A549 (cell line): Measurements from ENCODE around the gene KCNG2. TPM values are rescaled to one million over a fixed set of nuclear protein-coding genes. Genes with fewer than 3 reads are reported as not detected.

ENCODE experiments used
- ATAC-seq, 2 experiments: fragments of 200-7000 bp in 1 of 2; fragments of >200 bp in 1 of 2; cut with Nextera tagmentation in 1 of 2; cut with Tn5 transposase in 1 of 2; 3 replicates each; pipeline versions ENCODE4 v1.8.0 to v1.9.1; 2018 to 2020; ENCODE audit warnings: mild to moderate bottlenecking in 1 of 2, moderate library complexity in 1 of 2
- CTCF ChIA-PET: fragments of 300-600 bp; sonication (Branson Sonifier 250); formaldehyde crosslinking; extraction: SDS; loops from one replicate; lab custom pipeline; 2021; ENCODE audit warnings: antibody characterized with exemption, inconsistent platforms; lab: Yijun Ruan, JAX
- POLR2A ChIA-PET: fragments of 350-600 bp; formaldehyde crosslinking; extraction: SDS; loops from one replicate; lab custom pipeline; 2021; ENCODE audit warnings: antibody characterized with exemption, inconsistent platforms; lab: Yijun Ruan, JAX
- DNase-seq, 2 experiments: peaks; one replicate each; pipeline versions ENCODE4 v3.0.0 to v3.0.0-alpha.2; 2011 to 2016; ENCODE audit warnings: low read depth in 1 of 2, low spot score in 1 of 2
- FAIRE-seq: peaks from 2 replicates; lab custom pipeline; 2011; peaks lifted over from hg19 to GRCh38; lab: Jason Lieb, UNC
- H3K27ac ChIP-seq, 2 experiments: fragments of >200 bp; sonication (Bioruptor Twin); formaldehyde crosslinking; 3 replicates each; pipeline ENCODE4 v1.5.1; 2016 to 2017
- H3K4me1 ChIP-seq: fragments of >200 bp; sonication (Bioruptor Twin); formaldehyde crosslinking; 3 replicates; pipeline ENCODE4 v1.6.1; 2016
- H3K4me2 ChIP-seq: fragments of >200 bp; sonication (Bioruptor Twin); formaldehyde crosslinking; 3 replicates; pipeline ENCODE4 v1.6.1; 2016
- H3K4me3 ChIP-seq: fragments of >200 bp; sonication (Bioruptor Twin); formaldehyde crosslinking; 3 replicates; pipeline ENCODE4 v1.5.1; 2016
- H3K9me3 ChIP-seq: fragments of >200 bp; sonication (Bioruptor Twin); formaldehyde crosslinking; 3 replicates; pipeline ENCODE4 v1.6.1; 2016
- BHLHE40 ChIP-seq: IDR thresholded peaks from 2 replicates; pipeline ENCODE4 v1.6.1; 2012; ENCODE audit warnings: low read depth, low read length, inconsistent platforms
- CBX2 ChIP-seq: fragments of 200-600 bp; sonication (generic); IDR thresholded peaks from 2 replicates; pipeline ENCODE4 v1.6.1; 2016; ENCODE audit warnings: low read depth, mild to moderate bottlenecking, borderline replicate concordance
- CEBPB ChIP-seq, 2 experiments: fragments of >200 bp in 1 of 2; sonication (Bioruptor Twin) in 1 of 2; formaldehyde crosslinking in 1 of 2; IDR thresholded peaks; 2 replicates each; pipeline ENCODE4 v1.6.1; 2012 to 2016
- E2F6 ChIP-seq: IDR thresholded peaks from 2 replicates; pipeline ENCODE4 v1.6.1; 2012; ENCODE audit warnings: low read depth, borderline replicate concordance
- EHF ChIP-seq: fragments of 250-450 bp; sonication (Bioruptor Pico); IDR thresholded peaks from 2 replicates; pipeline ENCODE4 v1.5.0; 2020; ENCODE audit warnings: mild to moderate bottlenecking
- ELK1 ChIP-seq: fragments of 150-350 bp; IDR thresholded peaks from 2 replicates; pipeline ENCODE4 v1.6.1; 2014; ENCODE audit warnings: low read depth, mild to moderate bottlenecking, low read length
- FOSL2 ChIP-seq, 2 experiments: fragments of 450-650 bp in 1 of 2; fragments of >200 bp in 1 of 2; sonication (Bioruptor Twin) in 1 of 2; formaldehyde crosslinking; IDR thresholded peaks; 2 replicates each; pipeline versions ENCODE4 v1.5.0 to v1.6.1; 2016 to 2020; ENCODE audit warnings: mild to moderate bottlenecking in 1 of 2, moderate library complexity in 1 of 2
- HEYL ChIP-seq: fragments of 250-450 bp; sonication (Bioruptor Pico); IDR thresholded peaks from 2 replicates; pipeline ENCODE4 v1.8.0; 2021; ENCODE audit warnings: mild to moderate bottlenecking, moderate library complexity
- HOXA7 ChIP-seq: fragments of 250-450 bp; sonication (Bioruptor Pico); IDR thresholded peaks from 2 replicates; pipeline ENCODE4 v1.5.0; 2020; ENCODE audit warnings: mild to moderate bottlenecking, moderate library complexity
- JUN ChIP-seq, 2 experiments: fragments of >200 bp; sonication (Bioruptor Twin); formaldehyde crosslinking; IDR thresholded peaks; 2 replicates in 1 of 2; 3 replicates in 1 of 2; pipeline ENCODE4 v1.6.1; 2016 to 2017
- KDM5A ChIP-seq: fragments of 200-600 bp; sonication (generic); IDR thresholded peaks from 2 replicates; pipeline ENCODE4 v1.6.1; 2016; ENCODE audit warnings: antibody characterized with exemption, mild to moderate bottlenecking
- MAFK ChIP-seq: fragments of 450-650 bp; IDR thresholded peaks from 2 replicates; pipeline ENCODE4 v1.6.1; 2014; ENCODE audit not compliant: partially characterized antibody
- NFE2L2 ChIP-seq: fragments of 150-350 bp; conservative IDR thresholded peaks from 2 replicates; pipeline ENCODE4 v1.6.1; 2014; ENCODE audit warnings: low read length
- NPAS2 ChIP-seq: fragments of 250-450 bp; sonication (Bioruptor Pico); IDR thresholded peaks from 2 replicates; pipeline ENCODE4 v1.8.0; 2022; ENCODE audit warnings: mild to moderate bottlenecking, moderate library complexity, borderline replicate concordance
- PBX3 ChIP-seq: IDR thresholded peaks from 2 replicates; pipeline ENCODE4 v1.6.1; 2012
- RFX5 ChIP-seq: fragments of 450-650 bp; IDR thresholded peaks from 2 replicates; pipeline ENCODE4 v1.7.1; 2014; ENCODE audit warnings: antibody characterized with exemption, mild to moderate bottlenecking, moderate library complexity
- SREBF2 ChIP-seq: fragments of 450-650 bp; IDR thresholded peaks from 2 replicates; pipeline ENCODE4 v1.6.1; 2014; ENCODE audit warnings: mild to moderate bottlenecking, moderate library complexity
- TFCP2L1 ChIP-seq: fragments of 250-450 bp; sonication (Bioruptor Pico); IDR thresholded peaks from 2 replicates; pipeline ENCODE4 v1.5.0; 2021; ENCODE audit warnings: mild to moderate bottlenecking
- ZC3H11A ChIP-seq: fragments of 450-650 bp; IDR thresholded peaks from 2 replicates; pipeline ENCODE4 v1.6.1; 2014; ENCODE audit warnings: antibody characterized with exemption, mild to moderate bottlenecking
- ZSCAN20 ChIP-seq: fragments of 250-450 bp; sonication (Bioruptor Pico); IDR thresholded peaks from 2 replicates; pipeline ENCODE4 v1.8.0; 2022; ENCODE audit warnings: mild to moderate bottlenecking, moderate library complexity
- WGBS: methylation state at CpG from one replicate; pipeline ENCODE4 v1.1.6; 2017; ENCODE audit errors: missing lambda C conversion rate; 5-methylcytosine and 5-hydroxymethylcytosine counted together
- polyA plus RNA-seq, 4 experiments: library from polyadenylated mRNA; depleted of rRNA in 3 of 4; stranded (reverse); fragments of >200 nt; fragmentation: RNase III in 1 of 4; extraction: RNeasy Plus Mini Kit Qiagen cat#74134 plus additional on column Dnase treatment in 1 of 4; gene quantifications; 2 replicates in 3 of 4; 3 replicates in 1 of 4; pipeline ENCODE4 v1.2.3, GENCODE V29; 2011 to 2017
- TF ChIP-seq, protein P1 (sequence below): fragments of >200 bp; sonication (Bioruptor Twin); formaldehyde crosslinking; IDR thresholded peaks from 3 replicates; pipeline ENCODE4 v1.5.1; 2016
- TF ChIP-seq, protein P2 (sequence below): IDR thresholded peaks from 2 replicates; pipeline ENCODE4 v1.6.1; 2012
- TF ChIP-seq, protein P3 (sequence below): fragments of 250-450 bp; sonication (Bioruptor Pico); IDR thresholded peaks from 2 replicates; pipeline ENCODE4 v1.5.0; 2021; ENCODE audit warnings: mild to moderate bottlenecking, moderate library complexity, borderline replicate concordance
- TF ChIP-seq, protein P4 (sequence below): fragments of >200 bp; sonication (Bioruptor Twin); formaldehyde crosslinking; IDR thresholded peaks from 2 replicates; pipeline ENCODE4 v1.6.1; 2016

Gene KCNG2
- polyA plus RNA-seq, 2 of the 4 experiments (the other 2 are of a cell fraction) = not detected

GRCh38 chr18:79814373-79814772, 16.6 kb downstream of the KCNG2 start:
- 41% methylated on average over 7 of the region's 7 CpGs for WGBS
- no peak for ATAC-seq
- TF ChIP-seq, protein P1, sequence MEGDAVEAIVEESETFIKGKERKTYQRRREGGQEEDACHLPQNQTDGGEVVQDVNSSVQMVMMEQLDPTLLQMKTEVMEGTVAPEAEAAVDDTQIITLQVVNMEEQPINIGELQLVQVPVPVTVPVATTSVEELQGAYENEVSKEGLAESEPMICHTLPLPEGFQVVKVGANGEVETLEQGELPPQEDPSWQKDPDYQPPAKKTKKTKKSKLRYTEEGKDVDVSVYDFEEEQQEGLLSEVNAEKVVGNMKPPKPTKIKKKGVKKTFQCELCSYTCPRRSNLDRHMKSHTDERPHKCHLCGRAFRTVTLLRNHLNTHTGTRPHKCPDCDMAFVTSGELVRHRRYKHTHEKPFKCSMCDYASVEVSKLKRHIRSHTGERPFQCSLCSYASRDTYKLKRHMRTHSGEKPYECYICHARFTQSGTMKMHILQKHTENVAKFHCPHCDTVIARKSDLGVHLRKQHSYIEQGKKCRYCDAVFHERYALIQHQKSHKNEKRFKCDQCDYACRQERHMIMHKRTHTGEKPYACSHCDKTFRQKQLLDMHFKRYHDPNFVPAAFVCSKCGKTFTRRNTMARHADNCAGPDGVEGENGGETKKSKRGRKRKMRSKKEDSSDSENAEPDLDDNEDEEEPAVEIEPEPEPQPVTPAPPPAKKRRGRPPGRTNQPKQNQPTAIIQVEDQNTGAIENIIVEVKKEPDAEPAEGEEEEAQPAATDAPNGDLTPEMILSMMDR = no peak
- TF ChIP-seq TFCP2L1 (CRISPR knock-in tag) = no peak
- TF ChIP-seq EHF (CRISPR knock-in tag) = no peak
- TF ChIP-seq ZC3H11A = no peak
- TF ChIP-seq ELK1 = no peak
- TF ChIP-seq ZSCAN20 (CRISPR knock-in tag) = no peak
- no peak for TF ChIP-seq JUN (IDR thresholded peaks at IDR 0.05)
- TF ChIP-seq, protein P2, sequence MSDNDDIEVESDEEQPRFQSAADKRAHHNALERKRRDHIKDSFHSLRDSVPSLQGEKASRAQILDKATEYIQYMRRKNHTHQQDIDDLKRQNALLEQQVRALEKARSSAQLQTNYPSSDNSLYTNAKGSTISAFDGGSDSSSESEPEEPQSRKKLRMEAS = no peak
- no peak for TF ChIP-seq SREBF2
- no peak for TF ChIP-seq HEYL (CRISPR knock-in tag)
- TF ChIP-seq BHLHE40 = no peak
- no peak for TF ChIP-seq FOSL2 (IDR thresholded peaks at IDR 0.05)
- TF ChIP-seq FOSL2 (CRISPR knock-in tag; IDR thresholded peaks at IDR 0.05) = no peak
- no peak for TF ChIP-seq CBX2
- Histone ChIP-seq H3K4me2 (no peak overlapping the region), H3K9me3 (no peaks in the 10 kb centered on the region), H3K27ac (no peak overlapping the region), H3K4me1 (no peaks in the 10 kb centered on the region), H3K4me3 (no peak overlapping the region)
- no peak for FAIRE-seq
- no peak for DNase-seq
- CTCF ChIA-PET = no interaction called here
- POLR2A ChIA-PET = no interaction called here

DNA sequence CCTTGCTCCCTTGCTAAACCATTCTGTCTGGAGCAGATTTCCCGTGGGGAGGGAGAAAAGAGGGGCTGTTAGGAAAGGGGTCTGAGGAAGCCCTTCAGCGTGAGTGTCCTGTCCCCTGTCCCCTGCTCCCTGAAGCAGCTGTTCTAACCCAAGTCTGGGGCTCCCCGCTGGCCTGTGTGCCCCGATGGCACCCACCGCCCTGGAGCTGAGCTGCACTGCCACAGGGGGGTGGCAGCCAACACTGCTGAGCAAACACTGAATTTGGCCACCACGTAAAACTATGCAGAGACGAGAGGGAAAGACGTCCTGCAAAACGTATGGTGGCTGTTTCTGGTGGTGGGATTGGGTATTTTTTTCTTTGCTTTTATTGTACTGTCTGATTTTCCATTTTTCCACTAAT, 17.9 kb downstream of the KCNG2 start:
- TF ChIP-seq NFE2L2 = no peak
- TF ChIP-seq CEBPB (IDR thresholded peaks at IDR 0.05) = no peak
- no peak for TF ChIP-seq MAFK
- TF ChIP-seq, protein P3, sequence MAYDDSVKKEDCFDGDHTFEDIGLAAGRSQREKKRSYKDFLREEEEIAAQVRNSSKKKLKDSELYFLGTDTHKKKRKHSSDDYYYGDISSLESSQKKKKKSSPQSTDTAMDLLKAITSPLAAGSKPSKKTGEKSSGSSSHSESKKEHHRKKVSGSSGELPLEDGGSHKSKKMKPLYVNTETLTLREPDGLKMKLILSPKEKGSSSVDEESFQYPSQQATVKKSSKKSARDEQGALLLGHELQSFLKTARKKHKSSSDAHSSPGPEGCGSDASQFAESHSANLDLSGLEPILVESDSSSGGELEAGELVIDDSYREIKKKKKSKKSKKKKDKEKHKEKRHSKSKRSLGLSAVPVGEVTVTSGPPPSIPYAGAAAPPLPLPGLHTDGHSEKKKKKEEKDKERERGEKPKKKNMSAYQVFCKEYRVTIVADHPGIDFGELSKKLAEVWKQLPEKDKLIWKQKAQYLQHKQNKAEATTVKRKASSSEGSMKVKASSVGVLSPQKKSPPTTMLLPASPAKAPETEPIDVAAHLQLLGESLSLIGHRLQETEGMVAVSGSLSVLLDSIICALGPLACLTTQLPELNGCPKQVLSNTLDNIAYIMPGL (CRISPR knock-in tag) = no peak
- TF ChIP-seq NPAS2 (CRISPR knock-in tag) = no peak
- TF ChIP-seq EHF (CRISPR knock-in tag) = no peak
- TF ChIP-seq, protein P4, sequence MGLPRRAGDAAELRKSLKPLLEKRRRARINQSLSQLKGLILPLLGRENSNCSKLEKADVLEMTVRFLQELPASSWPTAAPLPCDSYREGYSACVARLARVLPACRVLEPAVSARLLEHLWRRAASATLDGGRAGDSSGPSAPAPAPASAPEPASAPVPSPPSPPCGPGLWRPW = no peak
- TF ChIP-seq KDM5A = no peak
- TF ChIP-seq TFCP2L1 (CRISPR knock-in tag) = no peak
- TF ChIP-seq PBX3 = no peak
- TF ChIP-seq E2F6 = no peak
- TF ChIP-seq RFX5 = no peak
- TF ChIP-seq HOXA7 = no peak
- no peak for TF ChIP-seq FOSL2 (IDR thresholded peaks at IDR 0.05)
- TF ChIP-seq FOSL2 (CRISPR knock-in tag; IDR thresholded peaks at IDR 0.05) = no peak
- no peak for TF ChIP-seq ZSCAN20 (CRISPR knock-in tag)
- TF ChIP-seq, protein P1 = no peak
- no peak overlapping the region for H3K4me2 ChIP-seq
- H3K9me3 ChIP-seq = no peaks in the 10 kb centered on the region
- H3K27ac ChIP-seq = no peak overlapping the region
- ATAC-seq (no peak), FAIRE-seq (no peak), DNase-seq (no peak)
- ChIA-PET CTCF (no interaction called here), POLR2A (no interaction called here)
- WGBS = 24% methylated on average over 9 of the region's 9 CpGs
- H3K4me1 ChIP-seq = no peaks in the 10 kb centered on the region
- H3K4me3 ChIP-seq = no peak overlapping the region
